ENCODE results near the gene KRT80. TPM values are rescaled to one million over a fixed set of nuclear protein-coding genes. Genes with fewer than 3 reads are reported as not detected.

KRT80 gene
- polyA plus RNA-seq, 3 donors: 0.18 to 0.52 (median 0.37) TPM

- H3K9me3 ChIP-seq (replicated peaks in 1 of 2; ENCODE audit: control insufficient read depth in 1 of 2, insufficient read depth in 1 of 2, low read length in 2 of 2): no peaks in the 10 kb centered on the region
- H3K4me1 ChIP-seq (ENCODE audit: control insufficient read depth in 1 of 2, insufficient read depth in 2 of 2, low read length in 2 of 2): peaks cover 18 to 42% of the 10 kb centered on the region in 2 donors
- H3K36me3 Mint-ChIP-seq: no peaks in the 10 kb centered on the region
- no peak overlapping the region for H3K4me3 ChIP-seq (replicated peaks in 1 of 3; ENCODE audit: low read depth in 2 of 3, low read length in 3 of 3)
- no peak overlapping the region for H2AFZ ChIP-seq (ENCODE audit: insufficient read depth, low read depth, low read length, poor library complexity, severe bottlenecking)
- H3K36me3 ChIP-seq (replicated peaks in 1 of 2; ENCODE audit: control insufficient read depth in 1 of 2, insufficient read depth in 2 of 2, low read length in 2 of 2): no peaks in the 10 kb centered on the region
- no peak overlapping the region for H3K4me2 ChIP-seq (replicated peaks; ENCODE audit: extremely low read depth, low read length, poor library complexity, severe bottlenecking)
- intact Hi-C loops (cut with micrococcal nuclease): no loop called here
- H3K4me3 Mint-ChIP-seq: no peak overlapping the region
- H3K4me1 Mint-ChIP-seq: peaks cover 35% of the 10 kb centered on the region
- over 99% methylated on average over 9 of the region's 20 CpGs for WGBS (ENCODE audit: insufficient coverage)
- H3K79me2 ChIP-seq (ENCODE audit: insufficient read depth, low read length): no peaks in the 10 kb centered on the region
- H3K9ac ChIP-seq (ENCODE audit: insufficient read depth, low read length, poor library complexity, severe bottlenecking): no peak overlapping the region
- no peak for TF ChIP-seq CTCF (IDR thresholded peaks at IDR 0.05)
- peaks cover 0 to 5% (median 0%) of the 10 kb centered on the region in 3 donors for H3K27me3 Mint-ChIP-seq (ENCODE audit: low read depth in 3 of 3)
- peaks cover 0 to 1% (median 0%) of the 10 kb centered on the region in 7 donors for H3K9me3 Mint-ChIP-seq
- H4K20me1 ChIP-seq (ENCODE audit: insufficient read depth, low read length): no peaks in the 10 kb centered on the region
- H3K27ac ChIP-seq (ENCODE audit: low read depth in 1 of 2, low read length in 2 of 2): no peak overlapping the region
- DNase-seq: no peak
- no peaks in the 10 kb centered on the region for H3K27me3 ChIP-seq (ENCODE audit: control insufficient read depth in 2 of 2, insufficient read depth in 2 of 2, low read length in 2 of 2)
- no peak overlapping the region for H3K27ac Mint-ChIP-seq
Observed at GRCh38 chr12:52173526-52173925, 18.3 kb downstream of the KRT80 start.

GRCh38 chr12:52172956-52173355 lies 18.9 kb downstream of the KRT80 start:
- Histone ChIP-seq H3K27me3 (ENCODE audit: control insufficient read depth in 2 of 2, insufficient read depth in 2 of 2, low read length in 2 of 2) (no peaks in the 10 kb centered on the region), H3K4me3 (replicated peaks in 1 of 3; ENCODE audit: low read depth in 2 of 3, low read length in 3 of 3) (no peak overlapping the region), H3K36me3 (replicated peaks in 1 of 2; ENCODE audit: control insufficient read depth in 1 of 2, insufficient read depth in 2 of 2, low read length in 2 of 2) (no peaks in the 10 kb centered on the region), H3K4me2 (replicated peaks; ENCODE audit: extremely low read depth, low read length, poor library complexity, severe bottlenecking) (no peak overlapping the region), H2AFZ (ENCODE audit: insufficient read depth, low read depth, low read length, poor library complexity, severe bottlenecking) (no peak overlapping the region), H3K79me2 (ENCODE audit: insufficient read depth, low read length) (no peaks in the 10 kb centered on the region), H3K9me3 (replicated peaks in 1 of 2; ENCODE audit: control insufficient read depth in 1 of 2, insufficient read depth in 1 of 2, low read length in 2 of 2) (no peaks in the 10 kb centered on the region), H3K4me1 (ENCODE audit: control insufficient read depth in 1 of 2, insufficient read depth in 2 of 2, low read length in 2 of 2) (peaks cover 18 to 42% of the 10 kb centered on the region in 2 donors), H3K27ac (ENCODE audit: low read depth in 1 of 2, low read length in 2 of 2) (no peak overlapping the region), H3K9ac (ENCODE audit: insufficient read depth, low read length, poor library complexity, severe bottlenecking) (no peak overlapping the region), H4K20me1 (ENCODE audit: insufficient read depth, low read length) (no peaks in the 10 kb centered on the region)
- Mint-ChIP-seq H3K27ac (peak overlapping the region in 1 of 7 donors; percentile 60), H3K4me3 (no peak overlapping the region), H3K36me3 (no peaks in the 10 kb centered on the region), H3K4me1 (peaks cover 37% of the 10 kb centered on the region), H3K9me3 (peaks cover 0 to 1% (median 0%) of the 10 kb centered on the region in 7 donors), H3K27me3 (ENCODE audit: low read depth in 3 of 3) (peaks cover 0 to 3% (median 0%) of the 10 kb centered on the region in 3 donors)
- intact Hi-C loops (cut with micrococcal nuclease): no loop called here
- DNase-seq: no peak
- no peak for TF ChIP-seq CTCF (IDR thresholded peaks at IDR 0.05)
- WGBS (ENCODE audit: insufficient coverage): 94% methylated on average over 17 of the region's 17 CpGs
